NK-92 (cell line): Measurements from ENCODE around the gene COL27A1.
"Not testable (repeated sequence)": the region's sequence is repeated elsewhere in the genome, so short reads cannot be mapped to it uniquely, and the experiment has no call there.

Experiments used
- DNase-seq: peaks from one replicate; lab custom pipeline; 2025; ENCODE audit not compliant: unreplicated experiment; lab: John Stamatoyannopoulos, UW

Gene COL27A1

DNA sequence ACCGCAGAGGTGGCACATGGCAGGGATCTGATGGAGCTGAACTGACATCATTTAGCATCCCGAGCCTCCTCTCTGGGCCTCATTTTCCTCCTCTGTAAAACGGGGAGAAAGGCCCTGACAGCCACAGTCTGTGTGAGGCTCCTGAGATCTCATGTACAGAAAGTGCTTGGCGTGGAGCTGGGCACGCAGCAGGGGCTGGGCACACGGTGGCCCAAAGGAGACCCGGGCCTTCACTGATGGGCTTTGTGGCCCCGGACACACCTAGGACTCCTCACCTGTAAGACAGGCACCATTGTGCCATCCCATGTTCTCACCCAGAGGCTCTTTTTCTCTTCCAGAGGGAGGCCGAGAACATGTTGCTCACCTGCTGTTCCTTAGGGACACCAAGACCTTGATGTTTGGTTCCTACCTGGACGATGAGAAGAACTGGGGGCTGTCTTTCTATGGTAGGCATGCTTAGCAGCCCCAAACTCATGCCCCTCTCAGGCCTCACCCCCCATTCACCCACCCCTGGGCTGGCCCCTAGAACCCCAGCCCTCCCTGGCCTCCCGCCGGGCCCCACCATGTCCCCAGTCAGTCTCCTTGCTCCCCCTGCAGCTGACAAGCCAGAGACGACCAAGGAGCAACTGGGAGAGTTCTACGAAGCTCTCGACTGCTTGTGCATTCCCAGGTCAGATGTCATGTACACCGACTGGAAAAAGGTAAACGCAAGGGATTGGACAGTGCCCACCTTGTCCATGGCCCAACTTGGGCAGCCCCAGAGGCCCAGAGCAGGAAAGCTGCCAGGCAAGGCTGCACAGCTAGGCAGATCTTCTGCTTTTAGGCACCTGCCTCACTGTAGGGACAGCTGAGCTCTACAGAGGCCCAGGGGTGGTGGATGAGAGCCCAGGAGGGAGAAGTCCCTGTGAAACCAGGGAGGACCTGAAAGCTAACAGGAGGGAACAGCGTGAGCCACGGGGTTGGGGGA, 176.2 kb downstream of the COL27A1 start:
- not testable (repeated sequence) for DNase-seq

DNA sequence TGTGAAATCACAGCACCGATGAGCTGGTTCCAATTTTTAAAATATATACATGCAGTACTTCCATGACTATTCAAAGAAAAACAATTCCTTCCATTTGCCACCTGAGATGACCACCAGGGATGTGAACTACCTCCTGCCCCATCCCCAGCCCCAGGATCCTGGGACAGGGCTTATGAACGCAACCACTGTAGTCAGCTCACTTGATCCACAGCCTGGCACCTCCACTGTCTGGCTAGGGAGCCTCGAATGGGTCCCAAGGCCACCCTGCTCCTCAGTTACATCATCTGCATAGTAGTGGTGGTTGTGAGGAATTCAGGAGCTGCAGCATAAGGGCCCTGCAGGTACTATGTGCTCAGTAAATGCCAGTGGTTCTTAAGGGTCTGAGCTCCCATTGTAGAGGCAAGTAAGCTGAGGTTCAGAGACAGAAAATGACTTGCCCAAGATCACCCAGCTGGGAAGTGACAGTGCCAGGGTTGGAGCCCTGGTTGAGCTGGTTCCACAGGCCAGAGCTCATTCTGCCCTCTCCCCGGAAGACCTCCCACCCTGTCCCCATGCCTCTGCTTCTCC, 177.2 kb downstream of the COL27A1 start:
- not testable (repeated sequence) for DNase-seq

DNA sequence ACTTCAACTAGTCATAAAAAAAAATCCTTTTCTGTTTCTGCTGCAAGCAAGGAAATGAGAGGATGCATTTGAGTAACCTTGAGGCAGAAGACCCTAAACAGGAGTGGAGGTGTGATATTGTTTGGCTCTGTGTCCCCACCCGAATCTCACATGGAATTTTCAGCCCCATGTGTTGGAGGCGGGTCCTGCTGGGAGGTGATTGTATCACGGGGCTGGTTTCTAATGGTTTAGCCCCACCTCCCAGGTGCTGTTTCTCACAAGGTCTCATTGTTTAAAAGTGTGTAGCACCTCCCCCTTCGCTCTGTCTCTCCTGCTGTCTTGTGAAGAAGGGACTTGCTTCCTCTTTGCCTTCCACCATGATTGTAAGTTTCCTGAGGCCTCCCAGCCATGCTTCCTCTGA, 178.4 kb downstream of the COL27A1 start:
- DNase-seq: not testable (repeated sequence)

DNA sequence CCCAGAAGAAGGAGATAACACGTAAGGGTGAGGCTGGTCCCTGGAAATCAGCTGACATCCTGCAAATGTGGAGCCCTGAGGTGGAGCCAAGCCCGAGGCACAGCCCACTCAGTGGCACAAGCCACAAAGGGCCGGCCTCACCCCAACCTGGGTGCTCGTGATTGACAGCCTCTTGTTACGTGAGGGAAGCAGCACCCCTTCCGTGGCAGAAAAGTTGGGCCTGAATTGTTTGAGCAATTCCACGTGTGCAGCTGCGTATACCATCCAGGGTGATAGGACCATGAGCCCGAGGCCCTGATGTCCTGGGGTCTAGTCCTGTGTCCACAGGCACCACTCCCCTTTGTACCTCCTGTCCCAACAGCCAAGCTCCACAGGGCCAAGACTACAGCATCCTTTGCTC, 179.2 kb downstream of the COL27A1 start:
- DNase-seq: no peak

DNA sequence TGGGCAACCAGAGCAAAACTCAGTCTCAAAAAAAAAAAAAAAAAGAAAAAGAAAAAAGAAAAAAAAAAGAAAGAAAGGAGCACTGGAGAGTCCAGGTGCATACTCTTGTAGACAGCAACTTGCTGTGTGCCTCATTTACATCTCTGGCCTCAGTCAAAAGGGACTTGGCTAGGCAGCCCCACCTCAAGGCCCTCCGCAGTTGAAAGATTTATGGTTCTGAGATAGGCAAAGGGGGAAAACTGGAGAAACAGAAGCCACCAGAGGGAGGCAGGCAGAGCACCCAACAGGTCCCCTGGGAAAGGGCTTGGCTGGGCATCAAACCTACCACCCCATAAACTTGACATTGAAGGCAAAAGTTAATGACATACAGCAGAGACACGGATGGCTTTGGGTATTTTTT, 180.4 kb downstream of the COL27A1 start:
- no peak for DNase-seq

DNA sequence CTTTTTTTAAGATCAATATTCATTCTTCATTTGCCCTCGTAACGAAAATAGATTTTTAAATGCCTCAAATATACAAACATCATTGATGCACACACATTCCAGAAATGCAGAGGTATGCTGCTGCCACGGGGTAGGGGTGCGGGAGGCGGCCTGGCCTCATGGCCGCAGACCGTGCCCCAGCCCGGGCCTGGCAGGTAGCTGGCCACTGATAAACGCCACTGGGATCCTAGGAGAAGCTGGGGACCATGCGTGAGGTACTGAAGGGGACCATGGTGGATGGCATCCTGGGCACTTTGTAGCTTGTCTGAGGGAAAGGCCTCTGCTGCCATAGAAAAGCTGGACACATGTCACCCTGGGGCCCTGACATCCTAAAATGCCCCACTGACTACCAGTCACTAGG, 180.8 kb downstream of the COL27A1 start:
- DNase-seq: no peak

DNA sequence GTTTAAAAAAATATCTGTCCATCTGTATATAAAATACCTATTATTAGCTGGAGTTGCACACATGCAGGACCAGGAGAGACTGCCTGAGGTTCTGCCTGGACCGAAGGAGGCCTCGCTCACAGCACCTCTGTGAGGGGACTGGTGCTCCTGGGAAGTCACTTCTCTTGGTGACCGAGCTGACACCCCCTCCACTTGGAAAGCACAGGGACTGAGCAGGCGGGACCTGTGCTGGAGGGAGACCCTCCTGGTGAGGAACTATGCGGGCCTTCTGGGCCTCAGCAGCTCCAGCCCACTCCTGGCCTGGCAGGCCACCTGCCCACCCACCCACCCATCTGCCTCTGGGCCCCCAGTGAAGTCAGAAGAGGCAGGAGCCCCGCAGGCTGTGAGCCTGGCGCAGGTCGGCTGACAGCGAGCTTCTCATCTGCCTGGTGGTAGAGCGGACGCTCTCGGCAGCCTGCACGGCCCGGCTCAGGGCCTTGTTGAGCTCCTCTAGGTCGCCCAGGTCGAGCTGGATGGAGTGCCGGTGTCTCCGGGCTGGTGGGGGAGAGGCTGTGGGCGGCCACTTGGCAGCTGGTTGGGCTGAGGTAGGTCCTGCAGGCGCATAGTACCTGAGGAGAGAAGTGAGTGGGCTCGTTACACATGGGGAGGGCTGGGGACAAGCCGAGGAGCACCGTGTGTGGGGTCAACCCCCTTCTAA, 181.5 kb downstream of the COL27A1 start:
- DNase-seq: no peak

DNA sequence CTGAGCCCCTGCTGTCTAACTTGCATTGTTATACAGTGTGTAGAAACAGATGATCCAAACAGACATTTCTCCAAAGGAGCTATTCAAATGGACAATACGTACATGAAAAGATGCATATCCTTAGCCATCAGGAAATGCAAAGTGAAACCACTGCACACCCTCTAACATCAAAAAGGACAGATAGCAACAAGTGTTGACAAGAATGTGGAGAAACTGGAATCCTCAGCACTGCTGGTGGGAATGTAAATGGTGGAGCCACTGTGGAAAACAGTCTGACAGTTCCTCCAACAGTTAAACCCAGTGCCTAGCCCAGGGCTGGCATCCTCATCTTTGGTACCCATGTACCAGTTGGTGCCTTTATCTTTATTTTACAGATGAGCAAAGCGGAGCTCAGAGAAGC, 182.8 kb downstream of the COL27A1 start:
- no peak for DNase-seq

DNA sequence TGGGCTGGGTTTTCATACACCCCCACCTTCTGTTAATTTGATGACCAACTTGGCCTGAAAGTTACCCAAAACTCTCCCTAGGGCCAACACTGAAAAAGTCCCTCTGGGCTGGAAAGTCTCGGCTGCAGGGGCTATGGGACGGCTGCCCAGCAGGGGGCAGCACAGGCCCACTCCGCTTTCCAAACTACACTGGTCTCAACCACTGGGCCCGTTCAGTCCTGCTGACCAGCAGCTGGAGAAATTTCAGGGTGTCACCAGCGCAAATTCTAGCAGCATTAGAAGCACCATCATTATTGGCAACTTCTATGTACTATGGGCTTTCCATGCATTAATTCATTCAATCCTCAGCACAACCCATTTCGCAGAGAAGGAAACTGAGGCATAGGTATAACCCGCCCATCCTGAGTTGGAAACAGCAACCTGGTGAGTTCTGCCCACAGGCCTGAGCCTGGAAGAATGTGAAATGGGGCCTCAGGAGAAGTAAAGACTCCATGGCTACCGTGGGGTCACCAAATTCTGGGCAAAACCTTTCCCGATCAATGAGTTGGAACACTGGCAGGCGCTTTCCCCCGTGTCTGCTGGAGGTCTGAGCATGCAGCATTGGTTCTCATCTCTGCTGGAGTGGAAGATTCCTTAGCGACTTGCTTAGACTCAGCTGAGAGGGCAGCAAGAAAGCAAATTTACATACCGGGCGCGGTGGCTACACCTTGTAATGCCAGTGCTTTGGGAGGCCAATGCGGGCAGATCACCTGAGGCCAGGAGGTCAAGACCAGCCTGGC, 184.0 kb downstream of the COL27A1 start:
- no peak for DNase-seq

DNA sequence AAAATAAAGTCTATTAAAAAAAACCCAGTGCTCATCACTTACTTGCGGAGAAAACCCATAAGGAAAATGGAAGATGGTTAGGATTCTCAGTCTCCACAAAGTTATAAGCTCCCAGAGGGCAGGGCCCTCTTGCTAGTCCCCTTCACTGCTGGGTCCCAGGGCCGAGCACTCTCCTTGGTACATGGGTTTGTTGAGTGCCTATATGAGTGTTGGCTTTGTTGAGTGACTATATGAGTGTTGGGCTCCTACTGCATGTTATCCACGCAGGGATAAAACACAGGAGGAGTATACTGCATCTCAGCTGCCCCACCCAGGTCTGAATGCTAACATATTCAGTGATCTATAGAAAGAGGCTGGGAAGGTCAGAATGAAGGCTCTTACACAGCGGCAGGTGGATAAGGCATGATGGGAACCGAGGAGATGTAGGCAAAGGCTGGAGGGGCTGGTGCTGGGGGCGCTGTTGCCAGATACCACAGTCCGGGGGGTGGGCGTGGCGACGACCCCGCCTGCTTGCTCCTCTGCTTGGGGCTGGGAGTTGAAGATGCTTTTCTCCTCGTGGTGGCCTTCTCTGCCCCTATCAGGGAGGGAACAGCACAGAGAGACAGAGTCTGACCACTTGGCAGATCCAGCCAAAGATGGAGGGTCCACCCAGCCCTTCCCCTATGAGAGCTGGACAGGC, 186.0 kb downstream of the COL27A1 start:
- no peak for DNase-seq

DNA sequence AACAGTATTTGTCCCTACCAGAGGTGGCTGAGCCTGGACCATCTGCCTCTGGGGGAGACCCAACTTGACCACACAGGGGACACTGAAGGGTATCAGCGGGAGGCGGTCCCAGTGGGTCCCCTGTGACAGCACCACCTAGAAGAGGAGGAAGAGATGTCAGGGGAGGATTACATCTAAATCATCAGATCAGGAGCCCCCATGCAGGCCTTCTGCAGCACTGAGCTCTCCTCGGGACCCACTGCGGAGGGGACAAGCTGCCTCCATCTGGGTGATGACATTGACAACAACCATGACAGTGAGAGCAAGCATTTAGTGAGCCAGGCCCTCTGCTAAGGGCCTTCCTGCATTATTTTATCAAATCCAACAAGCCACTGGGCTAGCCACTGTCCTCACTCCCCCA, 186.7 kb downstream of the COL27A1 start:
- no peak for DNase-seq

DNA sequence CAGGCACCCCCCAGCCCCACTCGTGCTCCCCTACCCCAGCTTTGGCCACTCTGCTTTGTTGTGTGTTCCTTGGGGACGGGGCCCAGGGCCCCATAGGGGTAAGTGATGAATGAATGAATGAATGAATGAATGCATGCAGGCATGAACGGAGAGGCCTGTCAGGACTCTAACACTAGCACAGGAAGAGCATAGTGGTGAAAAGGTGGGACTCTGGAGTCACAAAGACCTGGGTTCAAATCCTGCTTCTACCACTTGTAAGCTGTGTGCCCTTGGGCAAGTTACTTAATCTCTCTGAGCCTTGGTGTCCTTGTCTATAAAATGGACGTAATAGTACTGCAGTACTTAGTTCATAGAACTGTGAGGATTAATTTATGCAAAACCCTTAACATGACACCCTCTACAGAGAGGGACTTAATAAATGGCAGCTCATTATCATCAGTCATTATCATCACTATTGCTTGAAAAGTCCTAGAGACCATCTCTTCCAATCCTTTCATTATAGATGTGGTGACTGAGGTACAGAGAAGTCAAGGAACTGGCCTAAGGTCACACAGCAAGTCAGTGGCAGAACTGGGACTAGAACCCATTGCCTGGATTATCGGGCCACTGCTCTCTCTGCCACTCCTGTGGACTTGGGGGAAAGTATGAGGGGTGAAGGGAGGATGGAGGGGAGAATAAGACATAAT, 187.6 kb downstream of the COL27A1 start:
- DNase-seq: no peak

DNA sequence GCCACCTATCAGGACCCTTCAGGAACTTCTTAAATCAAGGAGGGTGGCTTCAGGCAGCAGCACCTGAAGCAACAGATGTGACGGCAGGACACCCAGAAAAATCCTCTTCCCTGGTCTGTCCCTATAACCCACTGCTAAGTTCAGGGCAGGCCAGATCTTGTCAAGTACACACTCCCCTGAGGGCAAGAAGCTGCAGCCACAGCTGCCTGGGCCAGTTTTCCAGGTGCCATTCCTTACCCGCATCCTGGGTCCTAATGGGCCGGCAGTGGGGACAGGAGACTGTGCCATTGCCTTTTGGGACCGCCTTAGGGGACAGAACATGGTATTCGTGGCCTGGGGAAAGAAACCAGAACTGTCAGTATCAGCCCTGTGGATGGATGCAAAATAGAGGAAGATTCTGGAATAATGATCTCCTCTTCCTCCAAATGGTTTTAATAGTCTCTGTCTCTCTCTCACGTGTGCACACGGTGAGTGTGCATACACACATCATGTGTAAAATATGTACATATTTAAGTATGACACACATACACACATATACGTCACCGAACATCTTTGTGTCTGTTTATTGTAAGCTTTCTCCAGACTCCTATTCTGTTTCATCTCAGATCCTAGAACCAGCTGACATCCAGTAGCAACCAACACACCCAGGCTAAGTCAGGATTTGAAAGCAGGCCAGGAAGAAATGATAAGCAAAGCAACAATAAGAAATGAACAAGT, 188.3 kb downstream of the COL27A1 start:
- DNase-seq: no peak

DNA sequence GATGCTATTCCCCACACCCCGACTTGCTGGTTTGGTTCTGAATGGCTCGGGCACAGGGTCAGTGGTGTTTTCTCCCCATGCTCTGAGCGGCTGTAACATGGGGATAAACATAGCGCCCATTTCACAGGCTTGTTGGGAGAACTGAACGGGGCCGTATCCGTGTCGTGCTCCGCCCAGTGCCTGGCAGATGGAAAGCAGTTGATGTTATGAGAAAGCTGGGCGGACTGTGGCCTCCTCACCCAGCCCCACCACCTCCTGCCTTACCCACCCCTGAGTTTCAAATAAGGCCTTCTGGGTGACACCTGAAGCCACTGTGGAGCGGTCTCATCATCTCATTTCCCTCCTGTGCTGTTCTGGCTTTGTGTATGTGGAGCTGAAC, 188.8 kb downstream of the COL27A1 start:
- no peak for DNase-seq

DNA sequence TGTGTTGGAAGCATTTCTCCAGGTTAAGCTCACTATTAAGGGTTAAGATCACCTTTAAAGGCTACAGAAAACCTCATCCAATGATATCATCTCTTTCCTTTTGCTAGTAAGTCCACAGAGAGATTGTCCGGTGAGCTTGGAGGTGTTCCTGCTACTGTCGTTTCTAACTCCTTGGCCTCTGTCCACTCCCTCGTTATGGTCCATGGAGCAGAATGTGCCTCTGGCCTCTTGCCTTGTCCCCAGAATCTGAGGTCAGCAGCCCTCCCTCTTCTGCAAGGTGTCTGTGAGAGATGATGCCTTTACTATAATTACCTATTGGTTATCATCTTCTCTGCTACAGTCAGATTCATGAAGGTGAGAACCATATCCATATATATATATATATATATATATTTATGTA, 189.4 kb downstream of the COL27A1 start:
- no peak for DNase-seq

DNA sequence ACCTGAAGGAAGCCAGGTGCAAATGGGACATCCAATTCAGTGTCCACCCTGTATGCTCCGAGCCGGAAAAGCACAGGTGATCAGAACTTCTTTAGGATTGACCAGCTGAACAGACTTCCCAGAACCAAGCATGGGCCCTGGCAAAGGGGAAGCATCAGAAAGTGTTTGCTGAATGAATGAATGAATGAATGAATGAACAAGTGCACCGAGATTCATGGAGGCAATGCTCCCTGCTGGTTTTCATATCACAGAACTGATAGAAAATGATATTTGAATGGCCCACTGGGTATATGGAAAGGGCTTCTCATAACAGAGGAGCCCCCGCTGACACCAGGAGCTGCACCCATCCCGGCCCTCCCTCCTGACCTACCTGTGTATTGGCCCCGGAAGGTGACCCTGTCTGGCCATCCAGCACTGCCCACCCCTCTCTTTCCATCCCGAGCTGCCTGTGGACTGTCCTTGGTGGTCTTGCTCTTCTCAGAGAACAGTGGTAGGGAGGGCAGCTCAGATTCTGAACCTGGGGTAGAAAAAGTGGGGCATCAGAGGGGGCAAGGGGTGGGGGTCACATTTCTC, 190.2 kb downstream of the COL27A1 start:
- DNase-seq: no peak

DNA sequence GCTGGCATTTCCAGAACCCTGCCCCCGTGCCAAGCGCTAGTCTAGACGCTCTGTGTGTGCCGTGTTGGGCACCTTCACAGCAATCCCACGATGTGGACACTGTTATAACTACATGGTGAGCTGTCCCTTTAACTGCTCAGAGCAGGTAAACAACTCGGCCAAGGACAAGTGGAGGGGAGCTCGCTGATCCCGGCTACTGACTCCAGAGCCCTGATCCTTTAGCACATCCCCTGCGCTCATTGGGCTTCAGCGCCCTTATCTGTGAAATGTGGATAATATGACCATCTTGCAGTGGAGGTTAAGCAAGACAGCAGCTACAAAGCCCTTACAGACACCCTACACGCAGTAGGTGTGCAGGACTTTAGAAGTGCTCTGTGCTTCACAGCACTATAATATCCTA, 190.8 kb downstream of the COL27A1 start:
- no peak for DNase-seq

DNA sequence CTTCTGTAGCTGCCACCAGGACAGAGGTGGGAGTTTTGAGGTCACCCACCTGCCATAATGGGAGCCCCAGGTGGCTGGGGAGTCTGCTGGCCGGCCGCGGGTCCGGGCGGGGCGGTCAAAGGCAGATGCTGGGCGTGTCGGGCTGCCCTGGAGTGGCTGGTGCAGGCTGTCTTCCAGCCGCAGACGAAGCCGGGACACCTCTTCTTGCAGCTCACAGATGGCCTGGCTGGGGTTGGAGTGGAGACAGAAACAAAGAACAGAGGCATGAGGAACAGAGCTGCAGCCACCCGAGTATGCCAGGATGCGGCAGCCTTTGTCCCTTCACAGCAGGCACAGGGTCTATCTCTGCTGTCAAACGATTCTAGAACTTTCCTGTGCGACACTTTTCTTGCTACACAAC, 192.3 kb downstream of the COL27A1 start:
- DNase-seq: no peak

DNA sequence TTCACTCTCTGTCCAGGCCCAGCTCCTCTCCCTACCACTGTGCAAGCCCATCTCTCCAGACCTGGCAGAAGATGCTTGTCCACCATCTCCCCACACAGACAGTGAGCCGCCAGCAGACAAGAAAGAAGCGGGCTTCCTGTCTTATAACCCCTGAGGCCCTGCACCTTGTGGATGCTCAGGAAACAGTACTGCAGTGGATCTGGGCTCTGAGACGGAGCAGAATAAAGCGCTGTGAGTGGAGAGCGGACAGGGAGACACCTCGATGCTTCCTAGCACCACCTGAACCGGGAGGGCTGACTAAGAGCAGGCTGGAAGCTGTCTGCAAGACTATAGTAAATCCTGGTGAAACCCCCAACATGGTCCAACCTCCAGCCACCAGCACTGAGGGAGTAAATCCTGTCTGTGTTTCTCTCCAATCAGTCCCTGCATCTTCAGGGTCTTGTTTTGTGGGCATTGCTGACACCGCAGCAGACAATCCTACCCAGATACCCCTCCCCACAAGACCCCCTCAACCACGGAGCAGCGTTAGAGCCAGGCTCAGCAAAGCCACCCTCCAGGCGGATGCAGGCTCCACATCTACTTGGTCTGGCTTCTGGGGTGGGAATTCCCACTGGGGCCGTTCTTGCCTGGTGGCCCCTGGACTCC, 193.0 kb downstream of the COL27A1 start:
- no peak for DNase-seq
